Skin of body (tissue), 2 donors: ENCODE results near the gene PRR36. TPM values are rescaled to one million over a fixed set of nuclear protein-coding genes. Genes with fewer than 3 reads are reported as not detected.

Experiments
- DNase-seq: peaks from one replicate; lab custom pipeline; 2025; lab: John Stamatoyannopoulos, UW
- total RNA-seq: library from RNA; depleted of rRNA; stranded (reverse); fragments of >200 nt; gene quantifications from one replicate; pipeline ENCODE4 v1.2.3, GENCODE V29; 2014

Gene PRR36
- total RNA-seq, 1 donor from 2014 or later = 0.10 TPM

DNA sequence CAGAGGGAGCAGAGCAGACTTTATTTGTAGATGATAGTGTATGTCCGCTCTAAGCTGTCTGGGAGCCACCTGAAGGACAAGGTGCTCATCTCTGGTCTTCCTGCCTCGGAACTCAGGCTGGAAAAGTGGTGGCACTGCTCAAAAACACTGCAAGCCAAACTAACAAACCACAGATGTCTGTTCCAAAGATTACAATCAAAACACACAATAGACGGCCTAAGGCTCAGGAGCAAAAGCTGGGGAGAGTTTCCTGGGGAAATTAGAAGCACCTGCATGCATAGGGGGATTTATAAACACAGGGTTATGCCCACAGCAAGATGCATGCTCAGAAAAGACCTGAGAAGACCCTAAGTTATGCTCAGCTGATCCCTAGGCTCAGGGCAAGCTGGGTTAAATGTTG lies 53.6 kb downstream of the PRR36 start:
- DNase-seq = no peak

DNA sequence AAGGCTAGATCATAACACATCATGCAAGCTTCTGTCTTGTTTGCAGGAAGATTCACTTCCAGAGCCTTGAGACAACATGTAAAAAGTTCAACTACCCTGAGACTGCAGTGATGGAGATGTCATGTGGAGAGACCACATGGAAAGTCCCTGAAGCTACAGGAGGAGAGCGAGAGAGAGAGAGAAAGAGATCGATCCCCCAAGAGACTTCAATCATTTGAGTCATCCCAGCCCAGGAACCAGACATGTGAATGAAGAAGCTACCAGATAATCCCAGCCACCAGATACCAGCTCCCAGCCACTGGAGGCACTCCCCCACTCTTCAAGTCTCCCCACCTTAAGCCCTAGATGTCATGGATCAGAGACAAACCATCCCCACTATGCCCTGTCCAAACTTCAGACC lies 54.9 kb downstream of the PRR36 start:
- DNase-seq = no peak

DNA sequence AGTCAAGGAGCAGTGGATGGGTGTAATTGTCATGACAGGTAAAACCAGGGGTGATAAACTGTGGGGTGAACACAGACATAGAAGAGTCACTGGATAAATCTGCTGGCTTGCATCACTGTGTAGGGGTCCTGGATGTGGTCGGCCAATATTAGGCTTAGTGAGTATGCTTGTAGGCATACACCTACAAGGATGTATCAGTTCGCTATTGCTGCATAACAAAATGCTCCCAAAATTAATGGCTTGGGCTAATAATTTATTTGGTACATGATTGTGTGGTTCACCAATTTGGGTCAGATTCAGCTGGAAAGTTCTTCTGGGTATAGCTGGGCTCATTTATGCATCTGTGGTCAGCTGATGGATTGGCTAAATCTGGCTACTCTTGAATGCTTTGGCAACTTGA lies 55.4 kb downstream of the PRR36 start:
- DNase-seq = no peak

Other genes with a start within 250 kb of the PRR36 start
- gene XAB2, start 244.8 kb downstream of the PRR36 start, total RNA-seq = 21.9 TPM
- gene PET100, start 244.6 kb downstream of the PRR36 start, total RNA-seq = 26.2 TPM
- gene PCP2, start 240.7 kb downstream of the PRR36 start, total RNA-seq = not detected
- 25.1 TPM for gene STXBP2, start 237.3 kb downstream of the PRR36 start, total RNA-seq
- 8.5 TPM for gene RETN, start 205.3 kb downstream of the PRR36 start, total RNA-seq
- gene MCEMP1, start 197.3 kb downstream of the PRR36 start, total RNA-seq = 0.79 TPM
- gene TRAPPC5, start 193.6 kb downstream of the PRR36 start, total RNA-seq = 19.6 TPM
- 0.20 TPM for gene FCER2, start 172.3 kb downstream of the PRR36 start, total RNA-seq
- 0.20 TPM for gene CLEC4G, start 142.3 kb downstream of the PRR36 start, total RNA-seq
- 5.8 TPM for gene CD209, start 126.9 kb downstream of the PRR36 start, total RNA-seq
- 0.59 TPM for gene CLEC4M, start 111.1 kb downstream of the PRR36 start, total RNA-seq
- gene EVI5L, start 44.2 kb downstream of the PRR36 start, total RNA-seq = 8.0 TPM
- gene LRRC8E, start 14.1 kb upstream of the PRR36 start, total RNA-seq = 3.9 TPM
- 9.7 TPM for gene MAP2K7, start 29.5 kb upstream of the PRR36 start, total RNA-seq
- 0.59 TPM for gene TGFBR3L, start 40.4 kb upstream of the PRR36 start, total RNA-seq
- gene SNAPC2, start 45.9 kb upstream of the PRR36 start, total RNA-seq = 5.6 TPM
- 1.4 TPM for gene CTXN1, start 51.7 kb upstream of the PRR36 start, total RNA-seq
- gene TIMM44, start 69.3 kb upstream of the PRR36 start, total RNA-seq = 36.3 TPM
- 23.1 TPM for gene ELAVL1, start 131.3 kb upstream of the PRR36 start, total RNA-seq
- gene CCL25, start 178.4 kb upstream of the PRR36 start, total RNA-seq = 0.39 TPM